WERI-Rb-1 (cell line): ENCODE data around the gene USE1.

Experiments used
- DNase-seq: peaks from one replicate; pipeline ENCODE4 v3.0.0-alpha.2; 2020
- H3K27ac ChIP-seq: fragments of 250-450 bp; sonication (Bioruptor Pico); 2 replicates; pipeline ENCODE4 v1.5.1; 2020; ENCODE audit warnings: mild to moderate bottlenecking, moderate library complexity
- H3K27me3 ChIP-seq: fragments of 250-450 bp; sonication (Bioruptor Pico); 2 replicates; pipeline ENCODE4 v1.5.1; 2021; ENCODE audit warnings: mild to moderate bottlenecking, low read depth, moderate library complexity; ENCODE audit not compliant: insufficient read depth, severe bottlenecking
- H3K36me3 ChIP-seq: fragments of 250-450 bp; sonication (Bioruptor Pico); 2 replicates; pipeline ENCODE4 v1.5.1; 2020; ENCODE audit warnings: mild to moderate bottlenecking, moderate library complexity
- H3K4me3 ChIP-seq: 2 replicates; pipeline ENCODE4 v1.5.1; 2011; ENCODE audit warnings: low read depth, mild to moderate bottlenecking, control low read depth, low read length
- H3K9me3 ChIP-seq: fragments of 250-450 bp; sonication (Bioruptor Pico); 2 replicates; pipeline ENCODE4 v1.5.1; 2021; ENCODE audit warnings: mild to moderate bottlenecking, moderate library complexity; ENCODE audit not compliant: severe bottlenecking
- TF ChIP-seq, protein P1 (sequence below): IDR thresholded peaks from 2 replicates; pipeline ENCODE4 v1.5.1; 2011; ENCODE audit warnings: low read depth, mild to moderate bottlenecking, control low read depth, inconsistent platforms, low read length

Gene USE1

DNA sequence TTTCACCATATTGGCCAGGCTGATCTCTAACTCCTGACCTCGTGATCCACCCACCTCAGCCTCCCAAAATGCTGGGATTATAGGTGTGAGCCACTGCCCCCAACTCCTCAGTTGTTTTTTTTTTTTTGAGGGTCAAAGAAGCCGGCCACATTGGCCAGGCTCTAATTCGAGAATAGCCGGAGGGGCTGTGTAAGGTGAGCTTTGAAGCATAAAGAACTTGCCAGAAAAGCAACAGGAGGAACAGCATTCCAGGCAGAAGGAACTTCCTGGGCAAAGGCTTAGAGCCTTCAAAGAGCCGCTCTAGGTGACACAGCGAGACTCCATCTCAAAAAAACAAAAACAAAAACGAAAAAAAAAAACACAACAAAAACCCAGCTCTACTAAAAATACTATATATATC lies 50.9 kb downstream of the USE1 start:
- Histone ChIP-seq H3K9me3 (no peaks in the 10 kb centered on the region), H3K36me3 (peaks cover 13% of the 10 kb centered on the region), H3K27ac (no peak overlapping the region), H3K4me3 (no peak overlapping the region), H3K27me3 (no peaks in the 10 kb centered on the region)
- TF ChIP-seq, protein P1, sequence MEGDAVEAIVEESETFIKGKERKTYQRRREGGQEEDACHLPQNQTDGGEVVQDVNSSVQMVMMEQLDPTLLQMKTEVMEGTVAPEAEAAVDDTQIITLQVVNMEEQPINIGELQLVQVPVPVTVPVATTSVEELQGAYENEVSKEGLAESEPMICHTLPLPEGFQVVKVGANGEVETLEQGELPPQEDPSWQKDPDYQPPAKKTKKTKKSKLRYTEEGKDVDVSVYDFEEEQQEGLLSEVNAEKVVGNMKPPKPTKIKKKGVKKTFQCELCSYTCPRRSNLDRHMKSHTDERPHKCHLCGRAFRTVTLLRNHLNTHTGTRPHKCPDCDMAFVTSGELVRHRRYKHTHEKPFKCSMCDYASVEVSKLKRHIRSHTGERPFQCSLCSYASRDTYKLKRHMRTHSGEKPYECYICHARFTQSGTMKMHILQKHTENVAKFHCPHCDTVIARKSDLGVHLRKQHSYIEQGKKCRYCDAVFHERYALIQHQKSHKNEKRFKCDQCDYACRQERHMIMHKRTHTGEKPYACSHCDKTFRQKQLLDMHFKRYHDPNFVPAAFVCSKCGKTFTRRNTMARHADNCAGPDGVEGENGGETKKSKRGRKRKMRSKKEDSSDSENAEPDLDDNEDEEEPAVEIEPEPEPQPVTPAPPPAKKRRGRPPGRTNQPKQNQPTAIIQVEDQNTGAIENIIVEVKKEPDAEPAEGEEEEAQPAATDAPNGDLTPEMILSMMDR: no peak
- no peak for DNase-seq

DNA sequence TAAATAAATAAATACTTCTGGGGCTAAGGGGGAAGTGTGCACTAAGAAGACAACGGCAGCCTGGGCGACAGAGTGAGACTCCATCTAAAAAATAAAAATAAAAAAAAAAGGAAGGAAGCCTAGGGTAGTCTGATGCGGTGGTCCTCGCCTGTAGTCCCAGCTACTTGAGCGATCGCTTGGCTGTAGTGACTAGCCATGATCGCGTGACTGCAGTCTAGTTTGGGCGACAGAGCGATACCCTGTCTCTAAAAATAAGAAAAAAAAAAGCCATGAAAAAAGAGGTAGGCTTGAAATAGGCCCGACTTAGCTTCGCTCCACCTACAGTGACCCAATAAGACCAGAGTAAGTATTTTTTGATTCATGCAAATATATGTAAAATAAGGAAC lies 51.4 kb downstream of the USE1 start:
- Histone ChIP-seq H3K9me3 (no peaks in the 10 kb centered on the region), H3K27ac (no peak overlapping the region; the same call in 1 of the 2 replicates), H3K27me3 (no peaks in the 10 kb centered on the region), H3K36me3 (peaks cover 19% of the 10 kb centered on the region), H3K4me3 (no peak overlapping the region)
- DNase-seq: no peak
- TF ChIP-seq, protein P1: no peak

DNA sequence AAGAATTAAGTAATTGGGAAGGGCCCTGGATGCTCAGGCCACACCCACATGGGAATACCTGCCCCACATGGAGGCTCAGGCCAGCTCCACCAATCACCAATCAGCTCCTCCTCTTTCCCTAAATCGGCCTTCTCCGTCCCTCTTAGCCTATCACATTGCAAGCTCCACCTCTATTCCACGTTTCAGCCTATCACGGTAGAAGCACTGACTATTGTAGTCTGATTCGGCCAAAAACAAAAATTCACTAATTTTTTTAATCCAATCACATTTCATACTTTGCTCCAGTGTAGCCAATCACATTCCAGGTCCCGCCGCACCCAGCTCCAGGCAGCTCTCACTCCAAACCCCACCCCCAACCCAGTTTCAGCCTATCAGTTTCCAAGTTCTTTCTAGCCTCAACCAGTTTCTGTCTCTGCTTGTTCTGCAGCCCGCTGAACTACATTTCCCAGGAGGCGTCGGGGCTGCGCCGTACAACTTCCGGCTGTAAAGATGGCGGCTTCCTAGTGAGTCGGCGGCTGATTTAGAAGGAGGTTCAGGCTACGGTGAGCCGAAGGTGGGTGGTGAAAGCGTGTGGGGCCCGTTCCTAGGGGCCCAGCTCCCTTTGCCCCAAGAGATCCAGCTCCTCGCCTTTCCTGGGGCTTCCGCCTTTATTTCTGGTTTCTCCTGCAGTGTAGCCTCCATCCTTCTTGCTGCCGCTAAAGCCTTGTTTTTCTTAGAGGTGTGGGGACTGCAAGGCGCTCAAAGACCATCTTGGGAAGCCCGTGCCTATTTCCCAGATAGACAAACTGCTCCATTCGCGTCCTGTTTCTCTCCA lies 52.0 kb downstream of the USE1 start, which contains the start of gene BABAM1:
TSS of gene BABAM1 (plus strand) at position 469 of the 814 bp plus-strand sequence. CDS start 1,364 bp downstream, outside the sequence.
- peak within 1 kb of the TSS; percentile 92 for H3K4me3 ChIP-seq
- H3K27ac ChIP-seq: peak within 1 kb of the TSS; percentile 84
- peaks cover 25% of the 10 kb centered on the region for H3K36me3 ChIP-seq
- TF ChIP-seq, protein P1: no peak
- peak; percentile 97 for DNase-seq
- H3K27me3 ChIP-seq: no peaks in the 10 kb centered on the region
- H3K9me3 ChIP-seq: no peaks in the 10 kb centered on the region

DNA sequence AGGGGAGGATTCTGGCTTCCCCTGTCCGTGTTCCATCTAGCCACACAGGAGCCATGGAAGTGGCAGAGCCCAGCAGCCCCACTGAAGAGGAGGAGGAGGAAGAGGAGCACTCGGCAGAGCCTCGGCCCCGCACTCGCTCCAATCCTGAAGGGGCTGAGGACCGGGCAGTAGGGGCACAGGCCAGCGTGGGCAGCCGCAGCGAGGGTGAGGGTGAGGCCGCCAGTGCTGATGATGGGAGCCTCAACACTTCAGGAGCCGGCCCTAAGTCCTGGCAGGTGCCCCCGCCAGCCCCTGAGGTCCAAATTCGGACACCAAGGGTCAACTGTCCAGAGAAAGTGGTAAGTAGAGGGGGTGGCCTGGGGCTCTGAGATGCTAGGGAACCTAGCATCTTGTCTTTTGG lies 53.6 kb downstream of the USE1 start:
- H3K27ac ChIP-seq: no peak overlapping the region

More for the DNA sequence above, 53.6 kb downstream of the USE1 start:
- no peaks in the 10 kb centered on the region for H3K27me3 ChIP-seq
- TF ChIP-seq, protein P1: no peak
- H3K36me3 ChIP-seq: peaks cover 31% of the 10 kb centered on the region
- H3K9me3 ChIP-seq: no peaks in the 10 kb centered on the region
- H3K4me3 ChIP-seq: no peak overlapping the region
- no peak for DNase-seq
